PC-3 (cell line): ENCODE measurements around the gene CYBA. TPM values are rescaled to one million over a fixed set of nuclear protein-coding genes. Genes with fewer than 3 reads are reported as not detected.

ENCODE experiments used
- ATAC-seq: fragments of 200-7000 bp; cut with Tn5 transposase; 2 replicates; pipeline ENCODE4 v1.9.1; 2020; ENCODE audit warnings: mild to moderate bottlenecking, moderate library complexity
- BruUV-seq: library from RNA; stranded (reverse); fragments of 400-500 nt; replicated peaks from 2 replicates; lab custom pipeline; 2021; lab: Mats Ljungman, UMichigan
- CTCF ChIA-PET: fragments of 300-600 bp; sonication (Branson Sonifier 250); formaldehyde crosslinking; loops from one replicate; lab custom pipeline; 2022; ENCODE audit warnings: antibody characterized with exemption; lab: Charles Lee
- POLR2A ChIA-PET: fragments of 300-600 bp; sonication (Branson Sonifier 250); formaldehyde crosslinking; loops from one replicate; lab custom pipeline; 2022; ENCODE audit warnings: antibody characterized with exemption; ENCODE audit not compliant: unreplicated experiment; lab: Charles Lee
- DNase-seq: peaks from one replicate; pipeline ENCODE4 v3.0.0-alpha.2; 2015
- H2AFZ ChIP-seq: fragments of 300-600 bp; sonication (generic); 2 replicates; pipeline ENCODE4 v1.6.0; 2016; ENCODE audit warnings: antibody characterized with exemption, low read length
- H3F3A ChIP-seq: fragments of 300-600 bp; sonication (generic); one replicate; pipeline ENCODE4 v1.6.0; 2017; ENCODE audit warnings: antibody characterized with exemption, low read length, control low read depth, mild to moderate bottlenecking; ENCODE audit not compliant: unreplicated experiment
- H3K27ac ChIP-seq: fragments of 300-600 bp; sonication (generic); 2 replicates; pipeline ENCODE4 v1.5.1; 2016; ENCODE audit warnings: mild to moderate bottlenecking, low read length
- H3K27me3 ChIP-seq: fragments of 300-600 bp; sonication (generic); 2 replicates; pipeline ENCODE4 v1.6.1; 2016; ENCODE audit warnings: low read length, mixed read lengths
- H3K36me3 ChIP-seq: fragments of 300-600 bp; sonication (generic); 2 replicates; pipeline ENCODE4 v1.6.1; 2016; ENCODE audit warnings: low read depth, mixed run types, low read length, mixed read lengths
- H3K4me1 ChIP-seq: fragments of 300-600 bp; sonication (generic); 2 replicates; pipeline ENCODE4 v1.5.1; 2016; ENCODE audit warnings: low read length; ENCODE audit not compliant: insufficient read depth
- H3K4me2 ChIP-seq: fragments of 300-600 bp; sonication (generic); 2 replicates; pipeline ENCODE4 v1.6.0; 2016; ENCODE audit warnings: low read length
- H3K4me3 ChIP-seq: fragments of 300-600 bp; sonication (generic); 2 replicates; pipeline ENCODE4 v1.5.1; 2016; ENCODE audit warnings: mild to moderate bottlenecking, low read length, mixed read lengths
- H3K79me2 ChIP-seq: fragments of 300-600 bp; sonication (generic); 2 replicates; pipeline ENCODE4 v1.6.1; 2017; ENCODE audit warnings: low read length, mixed read lengths
- H3K9ac ChIP-seq: fragments of 300-600 bp; sonication (generic); 2 replicates; pipeline ENCODE4 v1.6.0; 2016; ENCODE audit warnings: mild to moderate bottlenecking, low read length
- H3K9me2 ChIP-seq: fragments of 300-600 bp; sonication (generic); replicated peaks from 2 replicates; pipeline ENCODE4 v1.6.1; 2016; ENCODE audit warnings: mixed run types, low read length, mixed read lengths
- H3K9me3 ChIP-seq: fragments of 300-600 bp; sonication (generic); 2 replicates; pipeline ENCODE4 v1.6.1; 2016; ENCODE audit warnings: low read length, mixed read lengths
- H4K20me1 ChIP-seq: fragments of 300-600 bp; sonication (generic); 2 replicates; pipeline ENCODE4 v1.6.1; 2016; ENCODE audit warnings: low read length, mixed read lengths
- CTCF ChIP-seq: fragments of 300-600 bp; sonication (generic); conservative IDR thresholded peaks from 2 replicates; pipeline ENCODE4 v1.5.1; 2017; ENCODE audit warnings: antibody characterized with exemption, low read depth, mild to moderate bottlenecking, low read length
- EZH2 ChIP-seq: fragments of 300-600 bp; sonication (generic); IDR thresholded peaks from one replicate; pipeline ENCODE4 v1.6.1; 2017; ENCODE audit warnings: antibody characterized with exemption, mild to moderate bottlenecking, low read length; ENCODE audit not compliant: unreplicated experiment
- EZH2phosphoT487 ChIP-seq: fragments of 300-600 bp; sonication (generic); IDR thresholded peaks from 2 replicates; pipeline ENCODE4 v1.6.1; 2018; ENCODE audit warnings: mild to moderate bottlenecking, antibody characterized with exemption, low read length, borderline replicate concordance
- intact Hi-C: fragments of 100-400 bp; cut with micrococcal nuclease; formaldehyde crosslinking; loops from 2 replicates; pipeline ENCODE4 v1.9.0; 2023
- total RNA-seq: library from RNA; depleted of rRNA; stranded (reverse); fragments of >200 nt; gene quantifications from 2 replicates; pipeline ENCODE4 v1.2.3, GENCODE V29; 2014

CYBA gene
- total RNA-seq, 1 experiment from 2014 or later, result not detected

- DNase-seq (no peak), ATAC-seq (no peak)
- Histone ChIP-seq H3K36me3 (no peaks in the 10 kb centered on the region), H3F3A (no peaks in the 10 kb centered on the region), H3K79me2 (no peaks in the 10 kb centered on the region), H3K9me2 (no peaks in the 10 kb centered on the region), H3K27me3 (no peaks in the 10 kb centered on the region), H3K27ac (no peak overlapping the region), H3K9ac (no peak overlapping the region), H4K20me1 (no peaks in the 10 kb centered on the region), H3K4me3 (no peak overlapping the region), H3K9me3 (no peaks in the 10 kb centered on the region), H2AFZ (no peak overlapping the region), H3K4me1 (no peaks in the 10 kb centered on the region), H3K4me2 (no peak overlapping the region)
- ChIA-PET CTCF (no interaction called here), POLR2A (no interaction called here)
- intact Hi-C loops, result no loop called here
- TF ChIP-seq EZH2phosphoT487 (no peak), EZH2 (no peak), CTCF (no peak)
- BruUV-seq, result TSS peak; percentile 49
Observed at GRCh38 chr16:88651989-88652761, 1.3 kb upstream of the CYBA start.

GRCh38 chr16:88651276-88651988 is 579 bp upstream of the CYBA start:
- Histone ChIP-seq H3K9me2 (no peaks in the 10 kb centered on the region), H3K79me2 (no peaks in the 10 kb centered on the region), H3K27ac (no peak overlapping the region), H3K27me3 (no peaks in the 10 kb centered on the region), H3K4me2 (no peak overlapping the region), H3K36me3 (no peaks in the 10 kb centered on the region), H3K9ac (no peak overlapping the region), H3F3A (no peaks in the 10 kb centered on the region), H4K20me1 (no peaks in the 10 kb centered on the region), H3K4me1 (no peaks in the 10 kb centered on the region), H3K9me3 (no peaks in the 10 kb centered on the region), H2AFZ (no peak overlapping the region), H3K4me3 (no peak overlapping the region)
- intact Hi-C loops, result no loop called here
- ChIA-PET POLR2A (no interaction called here), CTCF (no interaction called here)
- no TSS peak for BruUV-seq
- TF ChIP-seq CTCF, result no peak
- no peak for TF ChIP-seq EZH2
- TF ChIP-seq EZH2phosphoT487, result no peak
- DNase-seq (no peak), ATAC-seq (no peak)
